ENCODE measurements around the gene TCF19.

The TCF19 gene

GRCh38 chr6:31126396-31127175, 31.8 kb upstream of the TCF19 start:
- peak; percentile 39 for DNase-seq (ENCODE audit: extremely low spot score)
- ChIA-PET POLR2A (no interaction called here), CTCF (interaction anchor here (1.0 to 6.8 kb wide), 16 partner anchors 9 to 255 kb away, joined by 3 to 72 read pairs (median 5); partner anchors contain the start of genes C6orf15, CDSN, PSORS1C1 and PSORS1C2)
- TF ChIP-seq CTCF (IDR thresholded peaks at IDR 0.05; ENCODE audit: control extremely low read depth, extremely low read depth, low read depth, missing control alignments): no peak

GRCh38 chr6:31128093-31128676, 30.2 kb upstream of the TCF19 start:
- POLR2A ChIA-PET: no interaction called here
- CTCF ChIA-PET: interaction anchor here (0.7 to 6.8 kb wide), 24 partner anchors 8 to 264 kb away, joined by 3 to 72 read pairs (median 5); partner anchors contain the start of genes C6orf15, CDSN, PSORS1C1 and PSORS1C2

GRCh38 chr6:31129130-31129529, 29.3 kb upstream of the TCF19 start:
- ChIA-PET POLR2A (no interaction called here), CTCF (interaction anchor here (0.7 to 6.8 kb wide), 25 partner anchors 8 to 588 kb away, joined by 3 to 72 read pairs (median 5); partner anchors contain the start of genes CDSN, PSORS1C1, PSORS1C2 and VARS2)
- TF ChIP-seq CTCF (IDR thresholded peaks at IDR 0.05; ENCODE audit: control extremely low read depth, extremely low read depth, low read depth, missing control alignments): no peak
- DNase-seq (ENCODE audit: extremely low spot score): no peak

More at GRCh38 chr6:31128093-31128676, 30.2 kb upstream of the TCF19 start:
- peak; percentile 81 for DNase-seq (ENCODE audit: extremely low spot score)
- peak; percentile 76 for TF ChIP-seq CTCF (IDR thresholded peaks at IDR 0.05; ENCODE audit: control extremely low read depth, extremely low read depth, low read depth, missing control alignments)

GRCh38 chr6:31130751-31131150, 27.6 kb upstream of the TCF19 start:
- TF ChIP-seq CTCF (IDR thresholded peaks at IDR 0.05; ENCODE audit: control extremely low read depth, extremely low read depth, low read depth, missing control alignments): no peak
- no peak for DNase-seq (ENCODE audit: extremely low spot score)
- ChIA-PET CTCF (interaction anchor here (0.7 to 20.0 kb wide), 8 partner anchors 8 to 216 kb away, joined by 3 to 256 read pairs (median 13); partner anchors contain the start of genes CDSN, PSORS1C1 and PSORS1C2), POLR2A (no interaction called here)

GRCh38 chr6:31131595-31131994, 26.8 kb upstream of the TCF19 start:
- CTCF ChIA-PET: interaction anchor here (0.9 to 20.0 kb wide), 5 partner anchors 14 to 235 kb away, joined by 3 to 256 read pairs (median 6); partner anchors contain the start of genes CDSN, PSORS1C1 and VARS2
- no peak for DNase-seq (ENCODE audit: extremely low spot score)
- no peak for TF ChIP-seq CTCF (IDR thresholded peaks at IDR 0.05; ENCODE audit: control extremely low read depth, extremely low read depth, low read depth, missing control alignments)
- POLR2A ChIA-PET: no interaction called here

- TF ChIP-seq CTCF (IDR thresholded peaks at IDR 0.05; ENCODE audit: control extremely low read depth, extremely low read depth, low read depth, missing control alignments): no peak
- POLR2A ChIA-PET: interaction anchor here (0.7 kb wide), 1 partner anchor 304 kb away, joined by 3 read pairs; no protein-coding TSS in a partner anchor
- DNase-seq (ENCODE audit: extremely low spot score): no peak
- CTCF ChIA-PET: interaction anchor here (0.9 to 20.0 kb wide), 6 partner anchors 11 to 307 kb away, joined by 3 to 256 read pairs (median 4); partner anchors contain the start of gene VARS2
Observed at GRCh38 chr6:31132806-31133205, 25.6 kb upstream of the TCF19 start.

Measured in GM10248 (cell line).